HG02943 (cell line): ENCODE measurements around the gene CLEC16A.

Source experiments
- ATAC-seq: cut with Tn5 transposase; IDR thresholded peaks from one replicate; pipeline ENCODE4 v1.9.1; 2021; ENCODE audit warnings: mild to moderate bottlenecking, low read depth, moderate library complexity; ENCODE audit not compliant: unreplicated experiment

Gene CLEC16A

DNA sequence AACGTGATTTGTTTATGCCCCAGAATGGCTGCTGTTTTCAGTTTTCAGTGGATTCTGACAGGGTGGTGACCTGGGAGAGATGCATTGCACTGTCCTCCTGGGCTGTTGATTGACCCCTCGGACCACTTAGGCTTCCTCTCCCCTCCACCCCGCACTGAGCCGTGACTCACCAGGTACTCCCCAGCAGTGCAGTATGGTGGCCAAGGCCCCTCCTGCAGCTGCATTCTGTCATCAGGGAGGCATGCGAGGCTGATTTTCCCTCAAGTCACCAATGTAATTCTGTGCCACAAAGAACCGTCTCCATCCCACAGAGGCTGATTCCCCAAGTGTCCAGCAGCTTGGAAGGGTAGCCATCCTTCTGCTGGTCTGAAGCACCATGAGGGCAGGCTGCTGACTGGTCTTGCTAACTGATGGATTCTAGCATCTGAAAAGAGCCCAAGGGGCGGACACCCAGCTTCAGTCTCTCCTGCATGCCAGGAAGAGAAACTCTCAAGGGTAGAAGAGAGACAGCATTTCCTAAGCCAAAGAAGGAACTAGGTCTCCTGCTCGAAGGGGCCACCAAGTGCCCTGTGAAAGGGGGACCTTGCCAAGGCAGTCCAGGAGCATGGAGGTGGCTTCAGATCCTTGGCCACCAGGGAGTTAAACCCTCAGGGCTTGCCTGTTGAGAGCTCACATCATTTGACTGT lies 163.6 kb downstream of the CLEC16A start:
- ATAC-seq = no peak

DNA sequence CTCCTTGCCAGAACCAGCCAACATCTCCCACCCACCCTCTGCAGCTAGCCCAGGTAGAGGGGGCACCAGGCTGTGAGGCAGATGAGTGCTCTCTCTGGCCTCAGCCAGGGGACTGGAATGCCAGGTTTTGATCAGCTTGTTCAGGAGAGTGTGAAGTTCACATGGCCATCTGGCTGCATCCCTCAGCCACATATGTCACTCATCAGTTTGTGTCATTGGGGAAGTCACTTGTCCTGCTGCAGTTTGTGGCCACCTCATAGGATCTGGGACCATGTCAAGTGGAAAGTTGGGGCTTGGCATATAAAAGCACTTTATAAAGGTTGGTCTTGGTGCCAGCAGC lies 164.1 kb downstream of the CLEC16A start:
- no peak for ATAC-seq

DNA sequence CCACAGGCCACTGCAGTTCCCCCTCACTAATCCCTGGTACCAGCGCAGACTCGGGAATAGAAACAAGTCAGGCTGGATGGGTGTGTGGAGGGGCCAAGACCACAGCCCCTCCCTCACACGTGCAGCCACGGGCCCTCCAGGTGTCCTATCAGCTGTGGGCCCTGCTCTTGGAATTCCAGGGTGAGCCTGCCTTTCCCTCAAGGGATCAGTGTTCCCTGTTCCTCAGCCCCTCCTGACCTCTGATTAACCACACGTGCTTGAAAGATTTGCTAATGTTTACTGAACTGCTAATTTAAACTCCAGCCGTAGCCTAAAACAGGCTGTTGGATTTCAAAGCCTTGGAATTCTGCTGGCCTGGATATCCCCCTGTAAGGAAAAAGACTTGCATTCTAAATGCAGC lies 165.2 kb downstream of the CLEC16A start:
- ATAC-seq = no peak

DNA sequence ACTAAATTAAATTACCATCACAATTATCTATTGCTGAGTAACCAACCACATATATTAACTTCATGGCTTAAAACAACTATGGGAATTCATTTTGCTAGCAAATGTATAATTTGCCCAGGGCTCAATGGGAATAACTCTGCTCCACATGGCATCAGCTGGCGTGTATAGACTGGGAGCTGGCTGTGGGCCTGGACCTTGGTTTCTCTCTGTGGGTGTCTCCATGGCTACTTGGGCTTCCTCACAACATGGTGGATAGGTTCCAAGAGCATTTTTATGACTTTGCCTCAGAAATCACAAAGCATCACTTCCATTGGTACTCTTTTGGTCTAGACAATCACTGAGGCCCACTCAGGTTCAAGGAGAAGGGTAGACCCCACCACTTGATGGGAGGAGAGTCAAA lies 166.8 kb downstream of the CLEC16A start:
- ATAC-seq = no peak

DNA sequence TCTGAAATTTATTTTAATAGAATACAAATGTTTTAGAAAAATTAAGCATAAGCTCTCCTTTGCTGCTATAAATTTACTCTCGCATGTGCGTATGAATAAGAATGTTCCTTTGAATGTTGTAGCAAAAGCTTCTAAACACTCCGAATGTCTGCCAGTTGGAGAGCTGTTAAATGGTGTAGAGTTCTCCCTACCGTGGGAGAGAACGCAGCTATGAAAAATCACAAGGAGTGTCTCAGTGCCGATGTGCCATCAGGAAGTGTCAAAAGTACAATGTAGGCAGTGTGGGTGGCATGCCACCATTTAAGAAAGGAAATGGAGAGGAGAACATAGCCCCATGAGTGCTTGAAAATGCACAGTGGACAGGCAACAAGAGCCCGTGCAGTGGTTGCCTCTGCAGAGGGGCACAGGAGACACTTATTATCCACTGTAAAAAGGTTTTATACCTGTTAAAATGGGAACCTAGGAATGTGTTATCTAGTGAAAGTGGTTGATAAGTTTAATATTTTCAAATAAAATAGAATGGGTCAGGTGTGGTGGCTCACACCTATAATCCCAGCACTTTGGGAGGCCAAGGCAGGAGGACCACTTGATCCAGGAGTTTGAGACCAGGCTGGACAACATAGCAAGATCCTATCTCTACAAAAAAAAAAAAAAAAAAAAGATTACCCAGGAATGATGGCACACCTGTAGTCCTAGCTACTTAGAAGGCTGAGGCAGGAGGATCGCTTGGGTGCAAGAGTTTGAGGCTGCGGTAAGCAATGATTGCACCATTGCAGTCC lies 167.7 kb downstream of the CLEC16A start:
- no peak for ATAC-seq

DNA sequence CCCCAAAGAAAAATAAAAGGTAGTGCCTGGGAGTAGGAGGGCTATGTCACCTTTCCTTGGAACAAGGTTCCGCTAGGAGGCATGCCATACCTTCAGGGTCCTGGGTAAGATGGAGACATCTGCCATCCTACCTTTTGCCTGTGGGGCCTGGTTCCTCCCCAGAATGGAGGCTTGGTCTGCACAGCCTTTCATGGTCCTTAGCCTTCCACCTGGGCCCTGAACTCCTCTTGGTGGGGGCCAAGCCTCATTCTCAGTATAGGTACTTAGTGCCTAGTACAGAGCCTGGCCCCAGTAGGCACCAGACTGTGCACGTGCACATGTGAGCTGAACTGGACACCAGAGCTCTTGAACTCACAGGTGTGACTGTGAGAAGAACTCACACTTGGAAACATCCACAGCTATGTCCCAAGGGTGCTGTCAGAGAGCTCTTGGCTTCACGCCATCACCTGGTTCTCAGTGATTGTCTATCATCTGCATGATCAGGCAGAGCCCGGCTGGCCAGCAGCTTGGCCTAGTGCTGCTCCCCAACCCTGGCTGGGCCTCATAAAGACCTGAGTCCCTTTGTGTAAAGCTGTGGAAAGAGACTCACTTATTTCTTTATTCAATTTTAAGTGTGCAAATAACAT lies 168.5 kb downstream of the CLEC16A start:
- no peak for ATAC-seq

DNA sequence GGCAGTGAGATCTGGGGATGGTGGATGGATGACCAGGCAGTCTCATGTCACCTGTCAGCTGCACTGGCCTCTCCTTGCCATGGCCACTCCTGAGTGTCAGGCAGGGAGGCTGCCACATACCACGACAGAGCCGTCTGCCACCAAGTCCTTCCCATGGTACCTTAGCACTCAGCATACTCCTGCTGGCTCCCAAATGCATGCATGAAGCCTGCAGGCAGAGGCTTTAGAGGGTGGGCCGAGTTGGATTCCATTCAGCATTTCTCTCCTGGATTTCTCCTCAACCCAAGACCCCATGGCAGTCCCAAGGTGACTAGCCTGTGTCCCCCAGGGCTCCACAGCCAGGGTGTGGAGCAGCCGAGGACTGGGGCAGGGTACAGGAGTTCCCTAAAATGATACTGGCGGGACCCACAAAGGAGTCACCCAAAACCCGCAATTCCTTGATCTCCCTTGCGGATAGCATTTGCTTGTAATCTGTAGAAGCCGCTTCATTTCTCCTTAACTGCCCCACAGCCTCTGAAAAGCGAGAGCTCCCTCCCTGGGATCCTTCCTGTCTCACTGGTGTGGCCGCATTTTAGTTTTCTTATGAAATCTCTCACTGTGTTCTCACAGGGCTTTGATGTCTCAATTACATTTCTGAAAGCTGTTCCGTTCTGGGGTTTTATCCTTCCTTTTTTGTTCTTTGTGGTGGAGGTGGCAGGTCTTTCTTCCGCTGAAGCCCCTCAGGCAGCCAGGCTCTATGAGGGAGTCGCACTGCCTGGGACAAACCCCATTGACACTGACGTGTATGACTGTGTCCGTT lies 170.2 kb downstream of the CLEC16A start:
- no peak for ATAC-seq

DNA sequence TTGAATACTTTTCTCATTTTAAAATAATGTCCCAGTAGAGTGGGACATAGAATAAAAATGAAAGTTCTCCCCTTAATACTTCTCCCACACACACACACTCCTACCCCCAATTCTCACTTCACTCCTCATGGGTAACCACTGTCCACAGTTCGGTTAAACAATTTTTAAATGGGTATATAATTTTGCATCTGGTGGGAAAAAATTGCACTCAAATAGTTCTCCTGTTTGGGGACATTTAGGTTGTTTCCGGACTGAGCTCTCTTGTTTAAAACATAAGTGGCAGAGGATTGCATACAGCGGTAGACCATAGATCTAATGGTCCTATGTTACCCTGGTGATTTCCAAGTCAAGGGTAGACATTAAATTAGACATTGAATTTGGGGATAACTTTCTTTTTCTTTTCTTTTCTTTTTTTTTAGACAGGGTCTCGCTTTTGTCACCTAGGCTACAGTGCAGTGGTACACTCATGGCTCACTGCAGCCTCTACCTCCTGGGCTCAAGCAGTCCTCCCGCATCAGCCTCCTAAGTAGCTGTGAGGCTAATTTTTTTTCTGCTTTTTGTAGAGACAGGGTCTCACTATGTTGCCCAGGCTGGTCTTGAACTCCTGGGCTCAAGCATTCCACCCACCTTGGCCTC lies 173.3 kb downstream of the CLEC16A start:
- ATAC-seq = no peak

DNA sequence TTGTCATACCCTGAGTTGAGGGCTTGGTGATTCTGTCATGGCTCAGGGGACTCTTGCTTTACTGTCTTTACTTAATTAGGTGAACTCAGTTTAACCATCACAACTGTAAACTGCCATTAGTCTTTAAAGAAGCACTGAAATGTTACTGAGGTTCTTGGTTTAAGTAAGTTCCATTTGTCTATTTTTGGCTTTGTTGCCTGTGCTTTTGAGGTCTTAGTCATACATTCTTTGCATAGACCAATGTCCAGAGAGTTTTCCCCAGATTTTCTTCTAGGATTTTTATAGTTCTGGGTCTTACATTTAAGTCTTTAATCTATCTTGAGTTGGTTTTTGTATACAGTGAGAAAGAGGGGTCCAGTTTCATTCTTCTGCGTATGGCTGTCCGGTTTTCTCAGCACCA lies 174.1 kb downstream of the CLEC16A start:
- no peak for ATAC-seq

DNA sequence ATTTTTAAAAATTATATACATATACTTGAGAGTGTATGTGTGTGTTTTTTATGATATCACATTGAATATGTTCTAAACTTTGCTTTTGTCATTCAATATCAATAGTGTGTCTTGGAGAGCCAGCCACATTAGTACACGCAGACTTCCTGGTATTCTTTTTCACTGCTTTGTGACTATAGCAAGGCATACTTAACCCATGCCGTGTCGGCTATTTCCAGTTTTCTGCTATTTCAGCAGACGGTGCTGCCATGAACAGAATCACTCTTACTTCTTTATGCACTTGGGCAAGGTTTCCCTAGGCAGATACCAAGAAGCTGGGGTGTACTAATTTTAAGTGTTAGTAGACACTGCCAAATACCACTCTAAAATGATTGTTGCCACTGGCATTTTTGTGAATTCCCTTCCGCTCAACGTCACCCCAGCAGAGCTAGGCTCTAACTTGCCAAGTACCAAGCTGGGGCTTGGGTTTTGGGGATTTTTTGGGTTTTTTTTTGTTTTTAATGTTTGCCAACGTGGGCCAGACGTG lies 176.8 kb downstream of the CLEC16A start:
- ATAC-seq = no peak

DNA sequence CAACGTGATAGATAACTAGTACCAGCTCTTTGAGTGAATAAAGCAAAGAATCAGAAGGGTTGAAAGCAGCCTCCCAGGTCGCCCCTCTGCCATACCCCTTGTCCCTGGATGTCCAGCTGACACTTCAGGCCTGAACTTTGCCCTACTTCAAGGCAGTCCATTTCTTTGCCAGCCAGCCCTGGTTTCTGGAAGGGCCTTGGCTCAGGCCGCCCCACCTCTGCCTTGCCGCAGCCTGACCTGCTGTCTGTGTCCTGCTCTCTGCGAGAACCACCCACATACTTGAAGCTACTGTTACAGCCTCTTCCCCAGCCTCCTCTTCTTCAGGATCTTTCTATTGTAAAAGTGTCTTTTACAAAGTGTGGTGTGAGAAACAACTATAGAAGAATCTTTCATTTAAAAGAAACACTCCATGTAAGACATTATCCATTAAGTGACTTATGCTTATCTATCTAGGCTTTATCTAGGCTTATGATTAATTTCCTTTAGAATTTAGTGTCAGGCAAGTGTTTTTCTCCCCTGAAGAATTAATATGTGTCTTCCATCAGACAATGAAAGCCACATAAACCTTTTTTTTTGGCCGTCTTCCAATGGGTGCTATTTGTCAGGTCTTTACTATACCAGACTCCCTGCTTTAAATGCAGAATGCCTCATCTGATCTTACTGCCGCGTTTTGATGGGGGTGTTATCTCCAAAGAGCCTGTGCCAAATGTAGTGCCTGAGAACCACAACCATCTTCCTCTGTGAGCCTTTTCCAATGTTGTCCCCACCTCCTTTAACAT lies 177.7 kb downstream of the CLEC16A start:
- no peak for ATAC-seq

DNA sequence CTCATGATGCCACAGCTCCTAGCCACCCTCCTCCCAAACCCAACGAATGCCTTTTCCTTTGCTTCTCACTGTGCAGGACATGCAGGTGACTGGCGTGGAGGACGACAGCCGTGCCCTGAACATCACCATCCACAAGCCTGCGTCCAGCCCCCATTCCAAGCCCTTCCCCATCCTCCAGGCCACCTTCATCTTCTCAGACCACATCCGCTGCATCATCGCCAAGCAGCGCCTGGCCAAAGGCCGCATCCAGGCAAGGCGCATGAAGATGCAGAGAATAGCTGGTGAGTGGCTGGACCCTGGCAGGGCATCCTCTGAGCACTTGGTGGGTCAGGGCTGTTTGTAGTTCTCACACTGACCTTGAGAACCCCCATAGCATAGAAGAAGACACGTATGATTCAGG lies 179.3 kb downstream of the CLEC16A start:
- no peak for ATAC-seq

DNA sequence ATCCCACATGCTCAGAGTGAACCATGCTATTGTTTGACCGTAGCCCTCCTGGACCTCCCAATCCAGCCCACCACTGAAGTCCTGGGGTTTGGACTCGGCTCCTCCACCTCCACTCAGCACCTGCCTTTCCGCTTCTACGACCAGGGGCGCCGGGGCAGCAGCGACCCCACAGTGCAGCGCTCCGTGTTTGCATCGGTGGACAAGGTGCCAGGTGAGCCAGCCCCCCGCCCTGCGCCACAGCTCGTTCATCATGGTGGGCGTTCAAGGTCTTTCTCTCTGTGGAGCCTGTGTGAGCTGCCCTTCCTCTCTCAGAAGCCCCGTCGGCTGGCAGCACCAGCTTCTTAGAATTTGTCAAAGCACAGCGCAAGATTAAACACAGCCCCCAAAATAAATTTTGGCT lies 181.6 kb downstream of the CLEC16A start:
- ATAC-seq = no peak

DNA sequence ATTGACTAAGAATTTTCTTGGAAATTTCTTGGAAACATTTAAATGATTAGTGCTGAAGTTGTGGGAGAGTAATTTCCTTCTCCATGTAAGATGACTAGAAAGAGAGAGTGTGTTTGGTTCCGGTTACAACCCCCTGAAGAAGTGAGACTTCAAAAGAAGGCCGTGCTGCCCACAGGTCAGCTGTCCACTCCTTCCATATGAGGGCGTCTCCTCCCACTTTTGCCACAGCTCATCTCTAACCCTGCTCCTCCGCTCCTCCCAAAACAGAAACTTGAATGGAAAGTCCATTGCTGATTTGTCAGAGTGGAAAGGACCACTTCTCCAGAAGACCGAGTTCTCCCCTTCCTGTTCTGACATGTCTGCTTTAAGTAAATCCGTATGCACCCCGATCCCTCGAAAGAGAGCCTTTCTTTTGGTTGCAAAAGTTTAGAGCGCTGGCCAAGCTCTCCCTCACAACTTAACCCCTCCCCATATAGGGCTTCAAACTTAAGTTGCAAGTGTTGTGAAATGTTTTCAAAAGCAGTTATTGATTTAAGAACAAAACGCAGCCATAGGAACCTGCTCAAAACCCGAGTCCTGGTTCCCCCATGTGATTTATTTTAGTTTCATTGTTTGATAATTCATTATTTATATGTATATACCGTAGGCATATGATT lies 182.2 kb downstream of the CLEC16A start:
- no peak for ATAC-seq

DNA sequence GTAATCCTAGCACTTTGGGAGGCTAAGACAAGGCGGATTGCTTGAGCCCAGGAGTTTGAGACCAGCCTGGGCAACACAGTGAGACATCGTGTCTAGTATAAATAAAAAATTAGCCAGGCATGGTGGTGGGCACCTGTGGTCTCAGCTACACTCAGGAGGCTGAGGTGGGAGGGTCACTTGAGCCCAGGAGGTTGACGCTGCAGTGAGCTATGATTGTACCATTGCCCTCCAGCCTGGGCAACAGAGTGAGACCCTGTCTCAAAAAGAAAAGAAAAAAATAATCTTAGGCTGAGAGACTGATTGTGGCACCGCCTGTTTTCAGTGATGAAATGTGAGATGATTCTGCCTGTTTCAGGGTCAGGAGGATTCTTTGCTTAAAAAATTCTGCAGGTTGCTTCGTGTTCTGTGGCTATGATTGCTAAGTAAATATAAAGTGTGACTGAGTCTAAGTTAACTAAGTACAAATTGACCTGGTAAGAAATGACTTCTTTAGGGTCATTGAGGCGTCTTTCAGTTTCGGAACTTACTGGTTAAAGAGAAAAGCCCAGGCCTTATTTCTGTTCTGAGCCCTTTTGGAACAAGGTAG lies 183.3 kb downstream of the CLEC16A start:
- no peak for ATAC-seq

DNA sequence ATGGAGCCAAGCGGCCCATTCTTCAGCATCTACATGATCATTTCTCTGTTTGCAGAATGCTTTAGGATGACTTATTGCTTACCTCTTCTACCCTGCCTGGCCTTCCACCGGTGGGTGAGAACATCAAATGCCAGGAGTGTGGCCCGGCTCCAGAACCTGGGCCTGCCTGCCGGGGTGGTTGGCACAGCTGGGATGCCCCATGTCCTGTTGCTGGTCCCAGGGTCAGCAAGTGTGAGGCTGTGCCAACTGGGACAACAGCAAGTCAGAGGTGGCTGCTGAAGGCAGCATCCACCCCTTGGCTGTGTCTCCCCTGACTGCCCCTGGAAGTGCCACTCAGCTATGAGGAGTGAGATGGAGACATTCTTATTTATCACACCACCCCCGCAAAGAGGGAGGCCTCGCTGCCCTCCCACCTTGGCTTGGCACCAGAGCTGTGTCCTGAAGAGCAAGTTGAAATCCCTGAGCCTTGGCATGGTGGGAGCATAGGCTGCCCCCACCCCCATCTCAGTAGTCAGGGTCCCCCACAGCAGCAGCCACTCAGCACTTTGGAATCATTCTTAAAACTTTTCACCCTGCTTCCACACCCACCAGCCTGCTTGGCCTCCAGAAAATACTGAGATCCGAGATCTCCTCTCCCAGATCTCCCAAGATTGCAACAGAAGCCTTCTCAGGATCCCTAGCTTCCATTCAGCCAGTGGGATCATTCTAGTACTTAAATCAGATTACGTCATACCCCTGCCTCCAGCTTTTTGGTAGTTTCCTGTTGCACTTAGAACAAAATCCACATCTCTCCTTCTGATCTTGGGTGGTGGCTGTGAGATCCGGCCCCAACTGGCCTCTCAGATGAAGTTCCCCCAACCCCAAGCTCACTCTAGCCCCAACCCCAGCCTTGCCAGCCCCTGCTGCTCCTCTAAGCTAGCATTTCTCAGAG lies 184.1 kb downstream of the CLEC16A start:
- no peak for ATAC-seq

DNA sequence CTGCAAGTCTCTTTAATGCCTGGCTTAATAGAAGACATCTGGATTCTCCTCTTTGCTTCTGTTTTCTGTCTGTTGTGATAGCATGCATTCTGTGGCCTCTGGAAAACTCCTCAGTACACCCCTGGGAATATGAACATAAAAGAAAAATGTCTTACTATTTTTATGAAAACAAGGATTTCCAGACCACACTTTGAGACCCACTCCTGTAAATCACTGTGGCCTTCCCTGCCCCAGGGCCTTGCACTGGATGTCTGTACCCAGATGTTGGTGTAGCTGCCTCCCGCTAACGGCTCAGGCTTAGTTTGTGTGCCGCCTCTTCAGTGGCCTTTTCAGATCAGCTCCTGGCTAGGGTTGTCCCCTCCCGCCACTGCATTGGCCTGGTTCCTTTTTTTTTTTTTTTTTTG lies 185.0 kb downstream of the CLEC16A start:
- no peak for ATAC-seq
